GM04504 (cell line): ENCODE measurements around the gene RAB44.

Experiments used
- DNase-seq: peaks from one replicate; pipeline ENCODE4 v3.0.0-alpha.2; 2012; ENCODE audit warnings: low read depth

RAB44 gene

GRCh38 chr6:36752187-36752885 is 54.7 kb downstream of the RAB44 start:
- no peak for DNase-seq

DNA sequence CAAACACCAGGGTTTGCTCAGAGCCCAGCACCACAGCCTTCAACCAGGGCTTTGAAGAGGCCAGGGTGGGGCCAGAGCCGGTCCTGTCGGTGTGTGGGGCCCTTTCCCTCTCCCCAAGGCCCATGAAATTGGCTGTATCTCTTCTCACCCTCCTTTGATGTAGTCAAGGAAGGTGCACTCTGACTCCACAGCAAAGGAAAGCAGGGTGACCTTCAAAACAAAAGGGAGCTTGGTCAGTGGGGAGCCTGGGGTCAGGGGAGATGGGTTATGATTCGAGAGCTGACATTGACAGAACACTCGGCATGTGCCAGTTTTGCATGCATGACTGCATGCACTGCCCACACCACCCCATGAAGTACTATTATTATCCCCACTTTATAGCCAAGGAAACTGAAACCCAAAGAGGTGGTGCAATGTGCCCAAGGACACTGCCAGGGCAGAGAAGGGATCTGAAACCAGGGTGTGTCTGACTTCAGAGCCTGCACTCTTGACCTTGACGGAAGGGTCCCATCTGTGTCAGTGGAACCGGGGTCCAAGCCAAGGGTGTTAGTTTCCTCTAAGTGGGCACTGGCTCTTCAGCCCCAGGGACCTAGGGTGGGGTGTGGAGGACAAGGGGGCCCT is 55.4 kb downstream of the RAB44 start:
- DNase-seq: no peak

GRCh38 chr6:36753671-36754405 is 56.2 kb downstream of the RAB44 start:
- no peak for DNase-seq

DNA sequence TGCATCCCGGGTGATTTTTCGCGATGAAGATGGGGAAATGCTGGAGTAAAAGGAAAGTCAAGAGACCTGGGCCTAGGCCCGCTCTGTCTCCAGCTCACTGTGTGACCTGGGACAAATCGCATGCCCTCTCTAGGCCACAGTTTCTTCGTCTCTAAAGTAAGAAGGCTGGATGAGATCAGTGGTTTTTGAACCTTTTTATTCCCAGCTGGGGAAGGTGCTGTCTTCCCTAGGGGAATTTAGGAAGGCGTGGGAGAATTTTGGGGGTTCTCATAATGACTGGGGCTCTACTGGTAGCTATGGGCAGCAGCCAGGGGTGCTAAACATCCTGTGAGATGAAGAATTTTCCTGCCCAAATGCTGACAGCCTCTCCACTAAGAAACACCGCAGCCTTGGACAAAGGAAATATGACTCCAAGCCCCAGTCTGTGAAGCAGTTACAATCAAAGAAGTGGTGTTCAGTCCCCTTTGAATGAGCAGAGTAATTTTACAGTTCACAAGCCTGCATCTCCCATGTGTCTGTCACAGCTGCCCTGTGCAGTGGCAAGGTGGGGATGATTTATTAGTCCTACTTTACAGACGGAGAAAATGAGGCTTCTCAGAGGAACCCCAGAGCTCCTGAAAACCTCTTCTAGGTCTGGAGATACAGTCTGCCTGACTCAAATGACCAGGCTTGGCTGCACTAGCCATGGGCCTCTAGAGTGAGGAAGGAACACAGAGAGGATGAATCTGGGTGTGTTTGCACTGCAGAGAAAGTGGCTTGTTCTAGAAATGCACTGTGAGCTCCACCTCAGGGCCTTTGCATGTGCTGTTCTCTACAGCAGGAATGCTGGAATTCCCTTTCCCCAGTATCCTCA is 57.2 kb downstream of the RAB44 start:
- DNase-seq: no peak

DNA sequence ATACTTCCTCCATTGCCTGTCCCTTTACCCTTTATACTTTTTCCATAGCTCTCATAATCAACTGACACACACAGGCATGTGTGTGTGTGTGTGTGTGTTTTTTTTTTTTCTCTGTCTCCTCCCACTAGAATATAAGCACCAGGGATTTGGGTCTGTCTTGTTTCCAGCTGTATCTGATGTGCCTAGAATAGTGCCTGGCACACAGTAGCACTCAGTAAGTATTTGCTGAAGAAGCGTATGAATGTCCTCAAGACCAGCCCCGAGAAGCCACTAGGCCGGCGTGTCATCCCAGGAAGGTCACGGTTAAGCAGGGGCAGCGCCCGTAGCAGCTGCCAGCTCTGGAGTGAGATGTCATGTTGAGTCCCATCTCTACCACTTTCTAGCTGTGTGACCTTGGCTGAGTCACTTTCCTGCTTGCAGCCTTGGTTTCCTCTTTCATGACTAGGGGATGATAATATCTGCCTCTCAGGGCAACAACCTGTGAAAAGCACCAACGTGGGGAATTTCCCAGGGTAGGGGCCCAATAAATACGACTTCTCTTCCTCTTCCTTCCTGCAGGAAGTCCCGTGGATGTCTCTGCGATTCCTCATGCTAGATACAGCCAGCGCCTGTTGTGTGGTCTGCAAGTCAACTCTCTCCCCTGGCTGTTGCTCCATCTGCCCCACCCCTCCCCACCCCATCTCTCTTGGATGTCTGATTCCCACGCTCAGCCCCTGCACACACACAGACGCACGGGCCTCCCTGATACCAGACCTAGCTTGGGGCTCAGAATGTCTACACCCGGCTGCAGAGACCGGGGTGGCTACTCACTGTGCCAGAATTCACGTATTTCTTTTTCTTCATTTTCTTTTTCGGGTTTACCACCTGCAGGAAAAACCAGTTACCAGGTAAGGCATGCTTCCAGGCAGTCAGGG is 58.1 kb downstream of the RAB44 start:
- no peak for DNase-seq

DNA sequence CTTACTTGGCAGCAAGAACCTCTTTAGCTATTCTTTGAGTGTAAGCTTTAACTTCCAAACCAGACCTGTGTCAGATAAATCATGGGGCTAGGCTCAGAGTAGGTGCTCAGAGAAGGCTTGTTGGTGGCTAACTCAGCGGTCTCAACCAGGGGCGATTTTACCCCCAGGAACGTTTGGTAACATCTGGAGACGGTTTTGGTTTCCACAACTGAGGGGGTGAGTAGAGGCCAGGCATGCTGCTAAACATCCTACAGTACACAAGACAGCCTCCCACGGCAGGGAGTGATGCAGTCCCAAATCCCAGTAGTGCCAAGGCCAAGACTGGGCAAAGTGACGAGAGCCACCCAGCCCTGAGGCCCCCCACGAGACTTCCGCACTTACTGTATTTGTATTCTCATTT is 59.2 kb downstream of the RAB44 start:
- DNase-seq: no peak

DNA sequence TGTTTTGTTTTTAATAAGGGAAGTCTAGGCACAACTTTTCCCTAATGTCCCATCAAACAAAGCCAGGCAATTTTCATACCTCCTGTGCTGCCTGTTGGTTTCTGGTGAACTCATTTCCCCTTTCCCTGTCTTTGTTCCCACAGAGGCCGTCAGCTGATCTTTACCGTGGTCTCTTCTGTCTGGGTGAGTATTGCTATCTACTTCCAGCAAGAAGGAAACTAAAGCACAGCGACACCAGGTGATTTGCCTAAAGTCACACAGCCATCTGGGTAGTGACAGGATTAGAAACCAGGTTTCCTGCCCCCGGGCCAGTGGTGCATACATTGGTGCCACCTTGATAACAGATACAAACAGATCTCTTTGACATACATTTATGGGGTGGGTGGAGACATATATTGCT is 59.6 kb downstream of the RAB44 start:
- DNase-seq: no peak

DNA sequence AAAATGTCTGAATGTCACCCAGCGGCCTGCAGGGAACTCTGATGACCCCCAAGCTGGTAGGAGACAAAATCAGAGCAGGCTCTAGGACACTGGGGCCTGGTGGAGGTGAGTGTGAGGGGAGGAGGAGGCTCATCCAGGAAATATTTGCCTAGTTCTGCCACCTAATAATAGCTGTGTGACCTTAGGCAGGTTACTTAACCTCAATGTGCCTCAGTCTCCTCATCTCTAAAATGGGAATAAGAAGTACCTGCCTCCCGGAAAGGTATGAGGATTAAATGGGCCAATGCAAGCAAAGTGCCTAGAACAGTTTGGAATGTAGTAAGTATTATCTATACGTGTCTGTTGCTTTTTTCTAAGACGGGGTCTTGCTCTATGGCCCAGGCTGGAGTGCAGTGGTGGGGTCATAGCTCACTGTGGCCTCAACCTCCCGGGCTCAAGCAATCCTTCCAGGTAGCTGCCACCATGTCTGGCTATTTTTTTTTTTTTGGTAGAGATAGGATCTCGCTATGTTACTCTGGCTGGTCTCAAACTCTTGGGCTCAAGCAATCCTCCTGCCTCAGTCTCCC is 60.4 kb downstream of the RAB44 start:
- DNase-seq: no peak

GRCh38 chr6:36758516-36759147 is 61.0 kb downstream of the RAB44 start:
- no peak for DNase-seq

DNA sequence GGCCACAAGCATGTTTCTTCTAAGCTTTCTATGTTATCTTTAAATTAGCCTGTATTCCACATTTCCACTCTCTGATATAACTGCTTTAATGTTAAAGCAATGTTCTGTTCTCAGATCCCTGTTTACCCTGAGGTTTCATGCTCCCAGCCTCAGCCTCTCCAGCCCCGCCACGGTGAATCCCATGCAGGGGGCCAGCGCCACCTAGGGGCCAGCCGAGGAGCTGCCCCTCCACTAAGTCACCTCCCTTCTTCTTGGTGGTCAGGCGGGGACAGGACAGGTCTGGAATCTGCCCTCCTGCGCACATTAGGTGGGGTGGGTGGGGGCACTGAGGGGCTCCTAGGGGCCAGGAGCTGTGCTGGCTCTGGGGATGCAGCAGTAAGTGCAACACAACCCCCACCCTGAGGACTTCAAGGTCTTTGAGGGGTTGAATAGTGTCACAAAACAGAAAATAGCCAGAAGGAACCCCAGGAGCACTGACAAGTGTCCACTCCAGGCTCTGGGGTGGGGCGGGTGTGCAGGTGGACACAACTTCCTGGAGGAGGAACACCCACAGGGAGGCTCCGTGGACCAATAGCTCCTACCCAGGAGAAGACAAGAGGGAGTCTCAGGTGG is 61.6 kb downstream of the RAB44 start:
- peak; percentile 19 for DNase-seq

GRCh38 chr6:36760685-36761435 is 63.2 kb downstream of the RAB44 start:
- DNase-seq: no peak

GRCh38 chr6:36762123-36762522 is 64.5 kb downstream of the RAB44 start:
- DNase-seq: no peak

- DNase-seq: no peak
Observed at GRCh38 chr6:36765190-36765589, 67.6 kb downstream of the RAB44 start.

DNA sequence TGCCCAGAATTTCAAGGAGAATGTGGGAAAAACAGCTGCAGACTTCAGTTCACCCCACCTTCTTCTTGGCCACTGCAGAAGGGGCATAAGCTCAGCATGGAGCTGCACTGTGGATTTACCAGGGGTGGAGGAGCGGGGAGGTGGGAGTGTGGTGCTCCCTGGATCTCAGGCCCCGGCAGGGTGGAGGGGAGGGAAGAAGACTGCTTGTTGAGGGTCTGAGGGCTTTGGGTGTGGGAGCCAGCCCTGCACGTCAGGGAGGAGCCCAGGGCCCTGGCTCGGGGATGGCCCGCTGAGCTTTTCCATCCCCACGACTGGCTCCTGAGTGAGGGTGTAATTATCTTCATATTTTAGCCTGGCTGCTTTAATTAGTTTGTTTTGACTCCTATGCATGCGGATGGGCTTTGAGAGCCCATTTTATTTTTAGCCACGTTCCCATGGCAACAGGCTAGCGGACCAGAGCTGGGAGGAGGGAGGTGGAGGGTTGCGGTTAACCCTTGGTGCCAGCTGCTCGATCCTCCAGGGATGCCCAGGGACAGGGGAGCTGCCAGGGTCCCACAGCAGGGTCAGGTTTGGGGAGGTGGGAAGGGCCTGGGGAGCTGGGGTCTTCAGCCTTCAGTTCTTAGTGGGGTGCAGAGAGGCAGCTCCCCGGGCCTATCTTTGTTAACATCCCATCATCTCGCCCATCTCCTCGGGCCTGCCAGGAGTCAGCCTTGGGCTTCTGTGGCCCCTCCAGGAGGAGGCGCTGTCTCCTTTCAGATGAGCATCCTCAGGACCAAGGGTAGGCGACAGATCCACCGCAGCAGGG is 68.2 kb downstream of the RAB44 start:
- peak; percentile 69 for DNase-seq

GRCh38 chr6:36766399-36766945 is 68.8 kb downstream of the RAB44 start:
- DNase-seq: no peak

DNA sequence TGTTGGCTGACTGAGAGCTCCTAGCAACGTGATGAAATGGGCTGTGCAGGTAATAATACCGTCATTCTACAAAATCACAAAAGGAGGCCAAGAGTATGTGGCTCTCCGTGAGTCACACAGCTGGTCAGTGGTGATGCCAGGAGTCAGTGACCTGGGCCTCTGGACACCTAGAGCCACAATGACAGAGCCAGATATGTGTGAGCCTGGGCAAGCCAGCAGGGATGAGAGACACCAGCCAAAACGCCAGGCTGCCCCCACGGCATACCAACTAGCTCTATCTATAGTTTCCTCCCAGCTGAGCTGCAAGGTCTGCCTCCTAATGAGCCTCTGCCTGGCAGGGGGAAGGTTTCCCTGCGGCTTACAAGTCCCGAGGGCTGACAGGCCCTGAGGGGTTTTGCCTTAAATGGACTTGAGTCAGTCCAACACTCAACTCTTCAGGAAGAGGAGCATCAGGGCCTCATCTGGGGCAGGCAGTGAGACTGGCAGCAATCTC is 71.6 kb downstream of the RAB44 start:
- no peak for DNase-seq

- DNase-seq: peak; percentile 35
Observed at GRCh38 chr6:36769676-36770499, 72.3 kb downstream of the RAB44 start.
